SK-N-SH (cell line): Measurements from ENCODE around the gene TMEM256.

Experiments
- GABPA ChIP-seq: IDR thresholded peaks from 2 replicates; pipeline ENCODE4 v1.4.0; 2012; ENCODE audit warnings: low read depth, mild to moderate bottlenecking
- TAF1 ChIP-seq: IDR thresholded peaks from 2 replicates; pipeline ENCODE4 v1.6.1; 2012; ENCODE audit warnings: low read depth, mild to moderate bottlenecking, low read length, moderate library complexity, borderline replicate concordance
- USF1 ChIP-seq: IDR thresholded peaks from 2 replicates; pipeline ENCODE4 v1.4.0; 2012; ENCODE audit warnings: low read depth, borderline replicate concordance

GRCh38 chr17:7369825-7370224 lies 34.1 kb downstream of the TMEM256 start:
- TF ChIP-seq TAF1 (no peak), GABPA (no peak), USF1 (no peak)
